ENCODE measurements around the gene TGFBRAP1.

- TF ChIP-seq CTCF (conservative IDR thresholded peaks at IDR 0.05; ENCODE audit: low read depth, low read length): no peak
- no peak for TF ChIP-seq EZH2 (IDR thresholded peaks at IDR 0.05; ENCODE audit: borderline replicate concordance, low read depth, low read length, poor library complexity, severe bottlenecking)
Observed at GRCh38 chr2:105249891-105250290, 79.6 kb downstream of the TGFBRAP1 start.
